ENCODE data around the gene IDE. TPM values are rescaled to one million over a fixed set of nuclear protein-coding genes. Genes with fewer than 3 reads are reported as not detected.

IDE gene
- total and polyA plus RNA-seq, 9 of the 15 experiments (the other 6 are each of a cell fraction or from before 2014, with no cell fraction given): 10.2 to 50.6 (median 33.2) TPM

- Histone ChIP-seq H3K27ac (ENCODE audit: extremely low read depth, low read depth, low read length) (no peak overlapping the region), H4K20me1 (replicated peaks; ENCODE audit: control insufficient read depth, insufficient read depth, low read length) (no peaks in the 10 kb centered on the region), H3K27me3 (ENCODE audit: control insufficient read depth in 2 of 2, insufficient read depth in 2 of 2, low read length in 2 of 2) (no peaks in the 10 kb centered on the region), H2AFZ (ENCODE audit: low read depth, low read length) (no peak overlapping the region), H3K79me2 (ENCODE audit: control insufficient read depth, insufficient read depth, low read length) (no peaks in the 10 kb centered on the region), H3K4me2 (ENCODE audit: insufficient read depth, low read length) (no peak overlapping the region), H3K9ac (ENCODE audit: insufficient read depth in 1 of 2, low read depth in 2 of 2, low read length in 2 of 2) (no peak overlapping the region), H3K4me1 (replicated peaks in 1 of 2; ENCODE audit: control insufficient read depth in 2 of 2, insufficient read depth in 2 of 2, low read length in 2 of 2) (peaks cover 6 to 9% of the 10 kb centered on the region in 2 experiments; a peak in 3 of 5 replicates), H3K4me3 (no peak overlapping the region), H3K36me3 (ENCODE audit: control insufficient read depth, insufficient read depth, low read length) (no peaks in the 10 kb centered on the region), H3K9me1 (ENCODE audit: control insufficient read depth, insufficient read depth, low read length) (no peaks in the 10 kb centered on the region), H3K9me3 (replicated peaks; ENCODE audit: control insufficient read depth, insufficient read depth, low read depth, low read length) (no peaks in the 10 kb centered on the region)
- TF ChIP-seq ZNF707 (CRISPR knock-in tag; conservative IDR thresholded peaks at IDR 0.05) (no peak), TBP (optimal IDR thresholded peaks at IDR 0.05; ENCODE audit: low read depth, low read length) (no peak), SPI1 (IDR thresholded peaks at IDR 0.05; ENCODE audit: borderline replicate concordance, low read depth, low read length) (no peak), KLF10 (CRISPR knock-in tag; IDR thresholded peaks at IDR 0.05) (no peak), FOXA1 (IDR thresholded peaks at IDR 0.05; ENCODE audit: borderline replicate concordance) (no peak), HOXB6 (CRISPR knock-in tag; IDR thresholded peaks at IDR 0.05; ENCODE audit: borderline replicate concordance) (no peak), ZBTB26 (CRISPR knock-in tag; IDR thresholded peaks at IDR 0.05) (no peak)
- 68% methylated on average over 3 of the region's 4 CpGs for WGBS (ENCODE audit: insufficient coverage, low coverage, missing lambda C conversion rate)
- POLR2A ChIA-PET: no interaction called here
- no TSS peak for BruUV-seq (replicated peaks)
- CTCF ChIA-PET (ENCODE audit: low intra/inter-chr PET ratio): interaction anchor here (0.6 to 2.0 kb wide), 3 partner anchors 123 to 353 kb away, joined by 3 to 12 read pairs (median 3); no protein-coding TSS in a partner anchor
- ATAC-seq (no peak), DNase-seq (ENCODE audit: extremely low read depth in 1 of 4, low spot score in 3 of 4) (no peak), FAIRE-seq (no peak)
- intact Hi-C loops (cut with micrococcal nuclease): loop anchor here (2.0 to 10.0 kb wide), 3 partner anchors 142 to 676 kb away; partner anchors contain the start of genes CPEB3 and MARCHF5
- in situ Hi-C loops (cut with MboI): loop anchor here (5.0 to 25.0 kb wide), 2 partner anchors 347 to 672 kb away; no protein-coding TSS in a partner anchor
Observed at GRCh38 chr10:92434385-92434784, 139.5 kb downstream of the IDE start.

Data from K562 (cell line).